ENCODE measurements around the gene KCNK6.

Gene KCNK6

GRCh38 chr19:38310986-38311385 lies 8.7 kb upstream of the KCNK6 start:
- Histone ChIP-seq H3K9me3 (ENCODE audit: severe bottlenecking) (no peaks in the 10 kb centered on the region), H3K4me3 (ENCODE audit: low read depth, low read length) (no peak overlapping the region), H3K36me3 (peaks cover 13% of the 10 kb centered on the region), H3K27me3 (ENCODE audit: insufficient read depth, low read depth, severe bottlenecking) (no peaks in the 10 kb centered on the region), H3K27ac (no peak overlapping the region)
- no peak for DNase-seq
- TF ChIP-seq CTCF (IDR thresholded peaks at IDR 0.05; ENCODE audit: low read depth, low read length), result no peak

DNA sequence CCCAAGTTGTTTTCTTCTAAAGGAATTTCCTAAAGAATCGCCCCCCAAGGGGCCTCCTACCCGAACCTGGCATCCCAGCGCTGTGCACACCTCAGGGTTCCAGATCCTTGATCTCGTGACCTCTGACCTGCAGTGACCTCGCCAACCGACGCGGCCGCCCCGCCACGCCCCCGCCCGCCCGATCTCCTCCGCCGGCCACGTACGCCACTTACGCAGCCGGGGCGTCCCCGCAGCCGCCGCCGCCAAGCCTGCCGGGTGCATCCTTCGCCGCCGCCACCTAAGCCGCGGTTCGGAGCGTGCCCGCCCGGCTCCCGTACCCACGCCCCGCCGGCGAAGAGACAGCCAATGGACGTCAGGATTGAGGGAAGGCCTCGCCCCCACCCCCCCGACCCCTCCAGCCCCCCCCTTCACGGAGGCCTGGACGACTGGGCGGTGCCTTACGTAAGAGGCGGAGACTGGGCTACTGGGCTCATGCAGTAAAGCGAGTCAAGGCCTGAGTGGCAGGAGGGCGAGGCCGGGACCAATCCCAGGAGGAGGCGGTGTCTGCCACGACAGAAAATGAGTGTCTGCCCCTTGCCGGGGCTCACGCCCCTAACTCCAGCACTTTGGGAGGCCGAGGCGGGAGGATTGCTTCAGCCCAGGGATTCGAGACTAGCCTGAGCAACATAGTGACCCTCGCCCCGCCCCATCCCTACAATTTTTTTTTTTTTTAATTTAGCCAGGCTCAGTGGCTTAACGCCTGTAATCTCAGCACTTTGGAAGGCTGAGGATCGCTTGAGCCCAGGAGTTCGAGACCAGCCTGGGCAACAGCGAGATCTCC lies 3.8 kb upstream of the KCNK6 start, which contains the start of gene YIF1B:
Gene YIF1B (minus strand): TSS at position 291 of the 820 bp plus-strand sequence. CDS start 30 bp downstream, at position 261.
- Histone ChIP-seq H3K36me3 (no peaks in the 10 kb centered on the region; the same call in 1 of the 2 replicates), H3K9me3 (ENCODE audit: severe bottlenecking) (no peaks in the 10 kb centered on the region), H3K27me3 (ENCODE audit: insufficient read depth, low read depth, severe bottlenecking) (no peaks in the 10 kb centered on the region), H3K27ac (peak within 1 kb of the TSS; percentile 73), H3K4me3 (ENCODE audit: low read depth, low read length) (peak within 1 kb of the TSS; percentile 55)
- peak; percentile 98 for DNase-seq
- TF ChIP-seq CTCF (IDR thresholded peaks at IDR 0.05; ENCODE audit: low read depth, low read length), result no peak

GRCh38 chr19:38316477-38317067 lies 3.1 kb upstream of the KCNK6 start:
- peak overlapping the region; percentile 37 for H3K4me3 ChIP-seq (ENCODE audit: low read depth, low read length)
- H3K27ac ChIP-seq, result peak overlapping the region; percentile 34
- no peak for DNase-seq
- no peaks in the 10 kb centered on the region; the same call in 1 of the 2 replicates for H3K36me3 ChIP-seq
- no peaks in the 10 kb centered on the region for H3K27me3 ChIP-seq (ENCODE audit: insufficient read depth, low read depth, severe bottlenecking)
- no peaks in the 10 kb centered on the region for H3K9me3 ChIP-seq (ENCODE audit: severe bottlenecking)
- TF ChIP-seq CTCF (IDR thresholded peaks at IDR 0.05; ENCODE audit: low read depth, low read length), result no peak

DNA sequence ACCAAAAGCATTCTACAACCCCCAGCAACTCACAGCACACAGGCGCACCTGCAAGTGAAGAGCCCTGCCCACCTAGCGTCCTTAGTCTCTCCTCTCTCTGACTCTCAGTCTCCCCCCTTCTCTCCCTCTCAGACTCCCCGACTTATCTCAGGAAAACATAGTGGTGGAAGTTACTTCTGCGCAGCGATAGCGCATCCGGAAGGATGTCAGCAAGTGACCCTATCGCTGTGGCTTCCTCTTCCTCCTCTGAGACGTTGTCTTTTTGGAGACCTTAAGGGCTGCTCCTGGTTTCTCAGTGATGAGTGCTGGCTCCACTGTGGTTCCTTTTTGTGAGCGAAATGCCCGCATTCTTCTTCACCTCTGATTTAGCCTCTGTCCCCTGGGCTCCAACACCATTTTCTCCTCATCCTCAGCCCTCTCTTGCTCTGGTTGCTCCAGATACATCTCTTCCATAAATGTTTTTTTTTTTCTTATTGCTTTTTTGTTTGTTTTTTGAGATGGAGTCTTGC lies 2.5 kb upstream of the KCNK6 start:
- DNase-seq, result no peak
- no peaks in the 10 kb centered on the region; the same call in 1 of the 2 replicates for H3K36me3 ChIP-seq
- no peaks in the 10 kb centered on the region for H3K27me3 ChIP-seq (ENCODE audit: insufficient read depth, low read depth, severe bottlenecking)
- H3K27ac ChIP-seq, result no peak overlapping the region
- H3K4me3 ChIP-seq (ENCODE audit: low read depth, low read length), result no peak overlapping the region
- no peak for TF ChIP-seq CTCF (IDR thresholded peaks at IDR 0.05; ENCODE audit: low read depth, low read length)
- no peaks in the 10 kb centered on the region for H3K9me3 ChIP-seq (ENCODE audit: severe bottlenecking)

DNA sequence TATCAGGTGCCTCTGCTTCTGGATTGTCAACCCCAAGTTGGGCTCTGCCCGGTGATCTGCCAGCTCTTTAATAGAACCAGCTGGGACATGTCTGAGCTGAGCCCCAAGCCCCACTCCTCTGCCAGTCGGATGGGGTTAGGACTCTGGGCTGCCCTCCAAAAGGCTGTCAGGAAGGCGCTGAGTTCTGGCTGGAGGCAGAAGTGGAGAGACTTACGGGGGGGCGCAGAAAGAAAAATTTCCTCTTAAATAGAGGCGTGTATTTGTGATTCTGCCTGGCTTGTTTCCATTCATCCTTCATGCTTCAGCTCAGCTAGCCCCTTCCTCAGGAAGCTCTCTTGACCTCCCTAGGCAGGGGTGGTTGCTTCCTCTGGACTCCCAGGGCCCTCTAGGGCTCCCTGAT lies 985 bp upstream of the KCNK6 start:
- TF ChIP-seq CTCF (IDR thresholded peaks at IDR 0.05; ENCODE audit: low read depth, low read length), result no peak
- Histone ChIP-seq H3K9me3 (ENCODE audit: severe bottlenecking) (no peaks in the 10 kb centered on the region), H3K27me3 (ENCODE audit: insufficient read depth, low read depth, severe bottlenecking) (no peaks in the 10 kb centered on the region), H3K27ac (no peak overlapping the region), H3K36me3 (no peaks in the 10 kb centered on the region; the same call in none of the 2 replicates), H3K4me3 (ENCODE audit: low read depth, low read length) (no peak overlapping the region)
- DNase-seq, result no peak

Measured in WERI-Rb-1 (cell line).